Ascending aorta (tissue), 2 donors: Measurements from ENCODE around the gene UTP25. TPM values are rescaled to one million over a fixed set of nuclear protein-coding genes. Genes with fewer than 3 reads are reported as not detected.
"Not testable (repeated sequence)": the region's sequence is repeated elsewhere in the genome, so short reads cannot be mapped to it uniquely, and the experiment has no call there.

Source experiments
- DNase-seq, 2 donors: peaks; one replicate each; pipeline ENCODE4 v3.0.0-alpha.2; 2019; ENCODE audit warnings: low spot score in 2 of 2
- H3K27ac ChIP-seq, 2 donors: fragments of 200-600 bp; sonication (generic); one replicate each; pipeline ENCODE4 v1.5.1; 2016 to 2017; ENCODE audit warnings: mild to moderate bottlenecking in 1 of 2
- H3K27me3 ChIP-seq: fragments of 200-600 bp; sonication (generic); one replicate; pipeline ENCODE4 v1.5.1; 2017
- H3K36me3 ChIP-seq, 2 donors: fragments of 200-600 bp; sonication (generic); one replicate each; pipeline ENCODE4 v1.5.1; 2016
- H3K4me1 ChIP-seq, 2 donors: fragments of 200-600 bp; sonication (generic); one replicate each; pipeline ENCODE4 v1.5.1; 2016 to 2017; ENCODE audit warnings: mild to moderate bottlenecking in 1 of 2
- H3K4me3 ChIP-seq, 2 donors: fragments of 200-600 bp; sonication (generic); one replicate each; pipeline ENCODE4 v1.5.1; 2016 to 2017; ENCODE audit warnings: mild to moderate bottlenecking in 1 of 2
- H3K9me3 ChIP-seq, 2 donors: fragments of 200-600 bp; sonication (generic); one replicate each; pipeline ENCODE4 v1.5.1; 2016
- intact Hi-C: fragments of 100-400 bp; cut with DNase I; formaldehyde crosslinking; loops from one replicate; pipeline ENCODE4 v1.15.1; 2023
- total RNA-seq: library from RNA; depleted of rRNA; stranded (reverse); fragments of >200 nt; gene quantifications from one replicate; pipeline ENCODE4 v1.1.0, GENCODE V29; 2016
- TF ChIP-seq, protein P1 (sequence below), 3 experiments: fragments of 200-600 bp in 2 of 3; fragments of 450-650 bp in 1 of 3; sonication (generic) in 2 of 3; IDR thresholded peaks; one replicate each; pipeline ENCODE4 v1.5.1; 2016 to 2019; ENCODE audit warnings: antibody characterized with exemption in 3 of 3, mild to moderate bottlenecking in 1 of 3, moderate library complexity in 1 of 3

Gene UTP25
- total RNA-seq, 1 donor from 2014 or later = 3.6 TPM

DNA sequence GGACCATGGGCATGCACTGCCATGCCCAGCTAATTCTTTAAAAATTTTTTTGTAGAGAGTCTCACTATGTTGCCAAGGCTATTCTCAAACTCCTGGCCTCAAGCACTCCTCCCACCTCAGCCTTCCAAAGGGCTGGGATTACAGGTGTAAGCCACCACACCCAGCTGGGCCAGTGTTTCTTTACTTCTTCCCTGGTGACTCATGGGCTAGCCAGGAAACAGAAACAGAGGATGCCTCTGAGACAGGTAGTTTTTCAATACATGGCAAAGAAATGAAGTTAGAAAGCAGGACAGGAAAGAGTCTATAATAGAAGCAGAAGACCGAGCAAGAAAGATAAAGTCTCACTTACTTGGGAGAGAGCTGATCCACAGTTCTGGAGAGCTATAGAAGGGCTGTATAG lies 35.9 kb upstream of the UTP25 start:
- Histone ChIP-seq H3K36me3 (no peaks in the 10 kb centered on the region), H3K27me3 (no peaks in the 10 kb centered on the region), H3K9me3 (no peaks in the 10 kb centered on the region), H3K4me1 (peaks cover 0 to 4% of the 10 kb centered on the region in 2 donors), H3K4me3 (no peak overlapping the region), H3K27ac (no peak overlapping the region)
- DNase-seq = no peak
- intact Hi-C loops = no loop called here
- TF ChIP-seq, protein P1, sequence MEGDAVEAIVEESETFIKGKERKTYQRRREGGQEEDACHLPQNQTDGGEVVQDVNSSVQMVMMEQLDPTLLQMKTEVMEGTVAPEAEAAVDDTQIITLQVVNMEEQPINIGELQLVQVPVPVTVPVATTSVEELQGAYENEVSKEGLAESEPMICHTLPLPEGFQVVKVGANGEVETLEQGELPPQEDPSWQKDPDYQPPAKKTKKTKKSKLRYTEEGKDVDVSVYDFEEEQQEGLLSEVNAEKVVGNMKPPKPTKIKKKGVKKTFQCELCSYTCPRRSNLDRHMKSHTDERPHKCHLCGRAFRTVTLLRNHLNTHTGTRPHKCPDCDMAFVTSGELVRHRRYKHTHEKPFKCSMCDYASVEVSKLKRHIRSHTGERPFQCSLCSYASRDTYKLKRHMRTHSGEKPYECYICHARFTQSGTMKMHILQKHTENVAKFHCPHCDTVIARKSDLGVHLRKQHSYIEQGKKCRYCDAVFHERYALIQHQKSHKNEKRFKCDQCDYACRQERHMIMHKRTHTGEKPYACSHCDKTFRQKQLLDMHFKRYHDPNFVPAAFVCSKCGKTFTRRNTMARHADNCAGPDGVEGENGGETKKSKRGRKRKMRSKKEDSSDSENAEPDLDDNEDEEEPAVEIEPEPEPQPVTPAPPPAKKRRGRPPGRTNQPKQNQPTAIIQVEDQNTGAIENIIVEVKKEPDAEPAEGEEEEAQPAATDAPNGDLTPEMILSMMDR (IDR thresholded peaks at IDR 0.05) = no peak

DNA sequence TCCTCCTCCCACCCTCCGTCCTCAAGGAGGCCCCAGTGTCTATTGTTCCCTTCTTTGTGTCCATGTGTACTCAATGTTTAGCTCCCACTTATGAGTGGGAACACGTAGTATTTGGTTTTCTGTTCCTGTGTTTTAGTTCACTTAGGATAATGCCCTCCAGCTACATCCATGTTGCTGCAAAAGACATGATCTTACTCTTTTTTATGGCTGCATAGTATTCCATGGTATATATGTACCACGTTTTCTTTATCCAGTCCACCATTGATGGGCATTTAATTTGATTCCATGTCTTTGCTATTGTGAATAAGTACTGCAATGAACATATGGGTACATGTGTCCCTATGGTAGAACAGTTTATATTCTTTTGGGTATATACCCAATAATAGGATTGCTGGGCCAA lies 34.1 kb upstream of the UTP25 start:
- H3K27me3 ChIP-seq, H3K27ac ChIP-seq, H3K4me1 ChIP-seq, H3K36me3 ChIP-seq, DNase-seq, H3K9me3 ChIP-seq, H3K4me3 ChIP-seq, intact Hi-C loops: not testable (repeated sequence)

DNA sequence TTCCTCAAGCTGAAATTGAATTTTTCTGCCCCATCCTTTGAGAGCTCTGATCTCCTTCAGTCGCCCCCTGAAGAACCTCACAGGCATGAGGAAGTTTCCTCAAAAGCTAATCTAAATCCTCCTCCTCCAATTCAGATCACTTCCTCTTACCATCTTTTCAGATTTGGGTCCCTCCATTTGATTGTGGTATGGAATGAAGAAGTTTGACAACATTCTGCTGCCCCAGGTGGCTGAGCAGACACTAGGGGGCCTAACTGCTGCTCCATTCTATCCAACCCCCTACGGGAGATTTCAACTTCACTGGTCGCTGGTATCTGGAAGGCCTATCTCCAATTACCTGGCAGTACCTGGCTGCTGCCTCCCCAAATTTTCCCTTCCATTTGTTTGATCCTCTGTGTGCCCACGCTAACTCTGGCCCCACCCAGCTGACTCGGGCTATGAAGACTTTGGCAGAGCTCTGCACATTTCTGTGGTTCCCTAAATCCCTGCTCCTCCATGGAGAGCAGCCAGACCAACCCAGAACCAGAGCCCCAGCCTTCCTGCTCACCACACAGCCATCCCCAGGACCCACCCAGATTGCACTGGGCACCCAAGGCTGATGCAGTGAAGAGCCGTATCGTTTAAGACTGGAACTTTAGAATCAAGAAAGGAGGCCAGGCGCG lies 29.7 kb upstream of the UTP25 start:
- Histone ChIP-seq H3K27me3 (no peaks in the 10 kb centered on the region), H3K27ac (no peak overlapping the region), H3K4me3 (no peak overlapping the region), H3K9me3 (no peaks in the 10 kb centered on the region), H3K4me1 (peaks cover 0 to 11% of the 10 kb centered on the region in 2 donors), H3K36me3 (no peaks in the 10 kb centered on the region)
- DNase-seq = no peak
- intact Hi-C loops = no loop called here
- TF ChIP-seq, protein P1 (IDR thresholded peaks at IDR 0.05) = no peak

DNA sequence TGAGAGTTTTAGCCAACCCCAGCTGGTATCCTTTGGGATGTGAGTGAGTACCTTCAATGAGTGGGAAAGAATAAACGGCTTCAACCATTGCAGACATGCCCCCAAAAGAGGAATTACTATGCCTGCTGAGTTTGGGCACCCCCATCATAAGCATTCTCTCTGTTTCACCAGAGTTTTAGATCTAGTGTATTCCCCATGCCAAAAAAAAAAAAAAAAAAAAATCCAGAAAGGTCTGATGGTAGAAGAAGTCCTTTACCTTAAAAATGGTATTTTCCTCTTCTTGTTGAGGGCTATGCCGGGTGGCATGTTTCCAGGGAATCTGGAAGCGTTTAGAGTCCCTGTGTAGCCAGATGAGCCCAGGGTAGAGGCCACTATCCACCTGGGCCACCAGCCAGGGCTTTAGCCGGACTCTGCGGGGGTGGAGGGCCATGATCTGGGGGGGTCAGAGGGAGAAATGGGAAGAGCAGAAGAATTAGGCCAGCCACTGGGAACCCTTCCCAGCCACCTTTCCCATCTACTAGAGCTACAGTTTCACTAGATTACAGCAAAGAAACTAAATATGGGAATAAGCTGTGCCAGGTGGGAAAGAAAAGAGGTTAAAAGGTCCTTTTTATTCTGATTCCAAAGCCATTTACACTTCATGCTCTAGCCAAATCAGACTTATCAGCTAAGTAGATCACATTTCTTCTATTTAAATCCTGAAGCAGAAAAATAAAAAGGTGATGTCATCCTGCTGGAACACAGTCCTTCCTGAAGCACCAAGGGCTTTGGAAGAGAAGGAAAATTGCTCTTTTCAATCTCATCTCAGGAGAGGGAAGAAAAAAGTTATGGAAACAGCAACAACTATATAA lies 26.6 kb upstream of the UTP25 start:
- peaks cover 0 to 16% of the 10 kb centered on the region in 2 donors for H3K4me1 ChIP-seq
- H3K4me3 ChIP-seq = no peak overlapping the region
- peak overlapping the region; percentile 56 to 69 for H3K27ac ChIP-seq
- intact Hi-C loops = no loop called here
- no peaks in the 10 kb centered on the region for H3K36me3 ChIP-seq
- DNase-seq = no peak
- no peaks in the 10 kb centered on the region for H3K9me3 ChIP-seq
- H3K27me3 ChIP-seq = no peaks in the 10 kb centered on the region
- TF ChIP-seq, protein P1 (IDR thresholded peaks at IDR 0.05) = no peak

DNA sequence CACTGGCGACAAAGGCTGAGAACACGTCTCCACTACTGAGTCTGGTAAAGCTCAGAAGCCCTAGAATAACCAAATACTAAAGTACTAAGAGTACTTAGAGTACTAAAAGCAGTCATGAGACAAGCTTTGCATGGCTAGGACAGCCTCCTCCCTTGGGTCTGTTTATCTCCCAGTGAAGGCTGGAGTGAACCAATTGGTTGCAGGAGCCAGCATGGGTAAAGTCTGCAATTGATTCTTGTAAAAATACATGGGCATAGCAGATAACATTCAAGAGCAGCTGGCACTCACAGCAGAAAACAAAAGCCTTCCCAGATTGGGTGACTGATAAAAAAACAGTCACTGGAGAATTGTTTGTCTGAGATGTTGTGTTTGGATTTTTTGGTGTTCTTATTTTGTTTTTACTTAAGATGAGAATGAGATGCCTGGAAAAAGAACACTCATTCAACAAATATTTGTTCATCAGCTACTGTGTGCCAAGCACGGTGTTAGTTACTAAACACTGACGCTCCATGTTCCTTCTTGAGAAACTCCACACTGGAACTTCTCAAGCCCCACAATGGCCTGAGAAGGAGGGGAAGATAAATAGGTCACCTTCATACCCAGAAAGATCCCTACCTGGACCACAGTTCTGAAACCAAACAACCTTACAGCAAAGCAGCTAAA lies 25.5 kb upstream of the UTP25 start:
- H3K9me3 ChIP-seq = no peaks in the 10 kb centered on the region
- TF ChIP-seq, protein P1 (IDR thresholded peaks at IDR 0.05) = no peak
- no peak for DNase-seq
- peak overlapping the region; percentile 56 to 69 for H3K27ac ChIP-seq
- peaks cover 0 to 16% of the 10 kb centered on the region in 2 donors for H3K4me1 ChIP-seq
- intact Hi-C loops = no loop called here
- H3K4me3 ChIP-seq = no peak overlapping the region
- H3K36me3 ChIP-seq = no peaks in the 10 kb centered on the region
- no peaks in the 10 kb centered on the region for H3K27me3 ChIP-seq

DNA sequence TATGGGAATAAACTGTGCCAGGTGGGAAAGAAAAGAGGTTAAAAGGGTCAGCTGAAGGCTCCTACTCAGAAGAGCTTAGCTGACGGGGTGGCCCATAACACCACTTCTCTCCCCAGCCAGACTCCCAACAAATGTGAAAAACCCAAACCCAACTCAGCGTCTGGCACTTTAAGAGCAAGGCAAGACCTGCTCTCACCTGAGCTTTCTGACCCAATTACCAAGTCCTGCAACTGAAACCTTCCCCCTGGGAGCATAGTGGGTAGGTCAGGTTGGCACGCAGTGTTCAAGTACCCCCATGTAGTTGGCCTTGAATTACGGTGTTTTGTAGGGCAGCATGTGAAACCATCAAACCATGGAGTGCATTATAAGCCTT lies 25.0 kb upstream of the UTP25 start:
- no peaks in the 10 kb centered on the region for H3K36me3 ChIP-seq
- no peaks in the 10 kb centered on the region for H3K27me3 ChIP-seq
- H3K4me3 ChIP-seq = no peak overlapping the region
- H3K9me3 ChIP-seq = no peaks in the 10 kb centered on the region
- TF ChIP-seq, protein P1 (IDR thresholded peaks at IDR 0.05) = no peak
- no peak for DNase-seq
- peak overlapping the region in 1 of 2 donors; percentile 69 for H3K27ac ChIP-seq
- intact Hi-C loops = no loop called here
- peaks cover 0 to 16% of the 10 kb centered on the region in 2 donors for H3K4me1 ChIP-seq
